ENCODE measurements around the gene PI3. TPM values are rescaled to one million over a fixed set of nuclear protein-coding genes. Genes with fewer than 3 reads are reported as not detected.

Gene PI3
- total RNA-seq, 6 experiments from 2014 or later, result not detected

GRCh38 chr20:45223136-45223535, 48.4 kb downstream of the PI3 start:
- Mint-ChIP-seq H3K4me1 (ENCODE audit: low read depth) (no peaks in the 10 kb centered on the region), H3K27me3 (ENCODE audit: insufficient read depth) (peaks cover 19% of the 10 kb centered on the region), H3K9me3 (no peaks in the 10 kb centered on the region), H3K27ac (no peak overlapping the region), H3K36me3 (ENCODE audit: low read depth) (no peaks in the 10 kb centered on the region), H3K4me3 (no peak overlapping the region)
- no peak for TF ChIP-seq CTCF (IDR thresholded peaks at IDR 0.05)
- DNase-seq, result no peak

Other genes with a start within 250 kb of the PI3 start
- gene TOMM34, start 214.5 kb upstream of the PI3 start, total RNA-seq (2021; fragmentation: NEBNext Ultra II Directional; extraction: Animal tissue kit (Norgen Biotek cat#: 25700)), result 10 to 100 TPM; 88.5 to 96.5 (median 93.0) TPM
- gene STK4, start 208.4 kb upstream of the PI3 start, total RNA-seq (2021; fragmentation: NEBNext Ultra II Directional; extraction: Animal tissue kit (Norgen Biotek cat#: 25700)), result 10 to 100 TPM; 34.3 to 46.6 (median 36.6) TPM
- under 1 TPM; 0.46 to 0.95 (median 0.73) TPM for gene KCNS1, start 73.8 kb upstream of the PI3 start, total RNA-seq (2021; fragmentation: NEBNext Ultra II Directional; extraction: Animal tissue kit (Norgen Biotek cat#: 25700))
- not detected for gene WFDC5, start 59.7 kb upstream of the PI3 start, total RNA-seq (2021; fragmentation: NEBNext Ultra II Directional; extraction: Animal tissue kit (Norgen Biotek cat#: 25700))
- gene WFDC12, start 50.4 kb upstream of the PI3 start, total RNA-seq (2021; fragmentation: NEBNext Ultra II Directional; extraction: Animal tissue kit (Norgen Biotek cat#: 25700)), result not detected
- gene SEMG1, start 32.1 kb downstream of the PI3 start, total RNA-seq (2021; fragmentation: NEBNext Ultra II Directional; extraction: Animal tissue kit (Norgen Biotek cat#: 25700)), result not detected
- not detected for gene SEMG2, start 46.5 kb downstream of the PI3 start, total RNA-seq (2021; fragmentation: NEBNext Ultra II Directional; extraction: Animal tissue kit (Norgen Biotek cat#: 25700))
- gene SLPI, start 79.7 kb downstream of the PI3 start, total RNA-seq (2021; fragmentation: NEBNext Ultra II Directional; extraction: Animal tissue kit (Norgen Biotek cat#: 25700)), result under 1 TPM in 2 of 6 experiments, not detected in 4; 0.33 to 0.66 TPM
- not detected for gene RBPJL, start 131.9 kb downstream of the PI3 start, total RNA-seq (2021; fragmentation: NEBNext Ultra II Directional; extraction: Animal tissue kit (Norgen Biotek cat#: 25700))
- not detected for gene MATN4, start 133.4 kb downstream of the PI3 start, total RNA-seq (2021; fragmentation: NEBNext Ultra II Directional; extraction: Animal tissue kit (Norgen Biotek cat#: 25700))
- 100 to 1,000 TPM; 122 to 146 (median 135) TPM for gene SDC4, start 173.5 kb downstream of the PI3 start, total RNA-seq (2021; fragmentation: NEBNext Ultra II Directional; extraction: Animal tissue kit (Norgen Biotek cat#: 25700))
- 10 to 100 TPM; 22.9 to 34.1 (median 27.6) TPM for gene SYS1, start 188.3 kb downstream of the PI3 start, total RNA-seq (2021; fragmentation: NEBNext Ultra II Directional; extraction: Animal tissue kit (Norgen Biotek cat#: 25700))
- not detected for gene TP53TG5, start 203.4 kb downstream of the PI3 start, total RNA-seq (2021; fragmentation: NEBNext Ultra II Directional; extraction: Animal tissue kit (Norgen Biotek cat#: 25700))
- gene DBNDD2, start 233.4 kb downstream of the PI3 start, total RNA-seq (2021; fragmentation: NEBNext Ultra II Directional; extraction: Animal tissue kit (Norgen Biotek cat#: 25700)), result 10 to 100 TPM; 15.2 to 19.5 (median 19.0) TPM
- 10 to 100 TPM; 76.7 to 94.0 (median 81.8) TPM for gene PIGT, start 241.2 kb downstream of the PI3 start, total RNA-seq (2021; fragmentation: NEBNext Ultra II Directional; extraction: Animal tissue kit (Norgen Biotek cat#: 25700))